GM23338 (cell line): ENCODE results near the gene APAF1. TPM values are rescaled to one million over a fixed set of nuclear protein-coding genes. Genes with fewer than 3 reads are reported as not detected.

Experiments used
- ATAC-seq: fragments of 200-7000 bp; cut with Tn5 transposase; 3 replicates; pipeline ENCODE4 v1.9.1; 2020
- DNase-seq: peaks from one replicate; pipeline ENCODE4 v3.0.0-alpha.2; 2015; ENCODE audit warnings: low spot score
- H2AFZ ChIP-seq: fragments of 200-600 bp; sonication (generic); 2 replicates; pipeline ENCODE4 v1.8.0; 2016; ENCODE audit warnings: antibody characterized with exemption, mild to moderate bottlenecking, moderate library complexity
- H3F3A ChIP-seq: fragments of 200-600 bp; sonication (generic); replicated peaks from 2 replicates; pipeline ENCODE4 v1.8.0; 2017; ENCODE audit warnings: antibody characterized with exemption, mixed run types, low read depth
- H3K27ac ChIP-seq: fragments of 200-600 bp; sonication (generic); 2 replicates; pipeline ENCODE4 v1.6.1; 2016; ENCODE audit warnings: low read depth
- H3K27me3 ChIP-seq: fragments of 200-600 bp; sonication (generic); 2 replicates; pipeline ENCODE4 v1.8.0; 2016; ENCODE audit warnings: mild to moderate bottlenecking, mixed run types, moderate library complexity; ENCODE audit not compliant: insufficient read depth
- H3K36me3 ChIP-seq: fragments of 200-600 bp; sonication (generic); 2 replicates; pipeline ENCODE4 v1.8.0; 2016; ENCODE audit warnings: mild to moderate bottlenecking; ENCODE audit not compliant: insufficient read depth
- H3K4me1 ChIP-seq: fragments of 200-600 bp; sonication (generic); 2 replicates; pipeline ENCODE4 v1.8.0; 2016; ENCODE audit warnings: mild to moderate bottlenecking, moderate library complexity; ENCODE audit not compliant: insufficient read depth
- H3K4me2 ChIP-seq: fragments of 200-600 bp; sonication (generic); 2 replicates; pipeline ENCODE4 v1.7.1; 2017; ENCODE audit warnings: mixed run types
- H3K4me3 ChIP-seq: fragments of 200-600 bp; sonication (generic); 2 replicates; pipeline ENCODE4 v1.6.1; 2016; ENCODE audit warnings: mixed run types
- H3K79me2 ChIP-seq: fragments of 200-600 bp; sonication (generic); replicated peaks from 2 replicates; pipeline ENCODE4 v1.8.0; 2017; ENCODE audit warnings: mild to moderate bottlenecking; ENCODE audit not compliant: insufficient read depth
- H3K9me2 ChIP-seq: fragments of 200-600 bp; sonication (generic); 2 replicates; pipeline ENCODE4 v1.8.0; 2017; ENCODE audit not compliant: insufficient read depth
- H4K20me1 ChIP-seq: fragments of 200-600 bp; sonication (generic); replicated peaks from 2 replicates; pipeline ENCODE4 v1.8.0; 2017; ENCODE audit warnings: mild to moderate bottlenecking; ENCODE audit not compliant: insufficient read depth
- H3K27ac Mint-ChIP-seq: 2 replicates; pipeline ENCODE4 v1.8.0; 2020; ENCODE audit warnings: inconsistent platforms, mild to moderate bottlenecking, moderate library complexity, mixed read lengths
- H3K27me3 Mint-ChIP-seq: 3 replicates; pipeline ENCODE4 v1.8.0; 2022; ENCODE audit warnings: low read depth, mild to moderate bottlenecking, moderate library complexity, mixed read lengths, inconsistent platforms; ENCODE audit not compliant: insufficient read depth, poor library complexity
- H3K36me3 Mint-ChIP-seq: 3 replicates; pipeline ENCODE4 v1.8.0; 2021; ENCODE audit warnings: low read depth, mild to moderate bottlenecking, inconsistent platforms, moderate library complexity, mixed read lengths
- H3K4me1 Mint-ChIP-seq: 3 replicates; pipeline ENCODE4 v1.8.0; 2020; ENCODE audit warnings: mild to moderate bottlenecking, inconsistent platforms, mixed read lengths
- H3K4me3 Mint-ChIP-seq: 3 replicates; pipeline ENCODE4 v1.8.0; 2021; ENCODE audit warnings: moderate library complexity, mild to moderate bottlenecking, inconsistent platforms, mixed read lengths
- H3K9me3 Mint-ChIP-seq: 3 replicates; pipeline ENCODE4 v1.8.0; 2020; ENCODE audit warnings: moderate library complexity, mild to moderate bottlenecking, inconsistent platforms, mixed read lengths
- CREB1 ChIP-seq: fragments of 250-450 bp; sonication (Bioruptor Pico); IDR thresholded peaks from 2 replicates; pipeline ENCODE4 v1.5.0; 2020; ENCODE audit warnings: low read depth, mild to moderate bottlenecking, moderate library complexity
- EZH2 ChIP-seq: fragments of 200-600 bp; sonication (generic); IDR thresholded peaks from one replicate; pipeline ENCODE4 v1.8.0; 2017; ENCODE audit warnings: antibody characterized with exemption, mild to moderate bottlenecking, low read depth; ENCODE audit not compliant: unreplicated experiment
- EZH2phosphoT487 ChIP-seq: fragments of 200-600 bp; sonication (generic); IDR thresholded peaks from one replicate; pipeline ENCODE4 v1.8.1; 2018; ENCODE audit warnings: antibody characterized with exemption; ENCODE audit not compliant: unreplicated experiment
- JUNB ChIP-seq: IDR thresholded peaks from one replicate; pipeline ENCODE4 v1.6.1; 2016; ENCODE audit warnings: antibody characterized with exemption; ENCODE audit not compliant: unreplicated experiment
- NANOG ChIP-seq: IDR thresholded peaks from 2 replicates; pipeline ENCODE4 v1.6.1; 2016; ENCODE audit warnings: antibody characterized with exemption, borderline replicate concordance
- POLR2AphosphoS5 ChIP-seq: IDR thresholded peaks from 2 replicates; pipeline ENCODE4 v1.6.1; 2016; ENCODE audit warnings: antibody characterized with exemption, low read depth
- STAT1 ChIP-seq: IDR thresholded peaks from one replicate; pipeline ENCODE4 v1.6.1; 2016; ENCODE audit warnings: antibody characterized with exemption; ENCODE audit not compliant: unreplicated experiment
- ZNF114 ChIP-seq: fragments of 250-450 bp; sonication (Bioruptor Pico); IDR thresholded peaks from 2 replicates; pipeline ENCODE4 v1.5.0; 2020; ENCODE audit warnings: mild to moderate bottlenecking, moderate library complexity
- ZNF331 ChIP-seq: fragments of 250-450 bp; sonication (Bioruptor Pico); IDR thresholded peaks from 2 replicates; pipeline ENCODE4 v1.5.0; 2020; ENCODE audit warnings: low read depth, mild to moderate bottlenecking, moderate library complexity
- polyA plus RNA-seq: library from polyadenylated mRNA; unstranded; fragments of >200 nt; fragmentation: Nextera tagmentation; extraction: Ambion mirVana; gene quantifications from 2 replicates; pipeline ENCODE4 v1.2.1, GENCODE V29; 2016
- total RNA-seq: library from RNA; depleted of rRNA; stranded (reverse); fragments of >200 nt; shearing (Covaris generic); gene quantifications from 2 replicates; pipeline ENCODE4 v1.2.3, GENCODE V29; 2014
- TF ChIP-seq, protein P1 (sequence below): fragments of 250-450 bp; sonication (Bioruptor Pico); IDR thresholded peaks from 2 replicates; pipeline ENCODE4 v1.5.0; 2020; ENCODE audit warnings: mild to moderate bottlenecking, moderate library complexity
- TF ChIP-seq, protein P2 (sequence below), 2 experiments: fragments of 200-600 bp in 1 of 2; sonication (generic) in 1 of 2; conservative IDR thresholded peaks; 2 replicates each; pipeline versions ENCODE4 v1.5.1 to v1.6.1; 2016 to 2017; ENCODE audit warnings: antibody characterized with exemption in 2 of 2, low read depth in 2 of 2, mild to moderate bottlenecking in 2 of 2, moderate library complexity in 1 of 2
- TF ChIP-seq, protein P3 (sequence below): IDR thresholded peaks from 2 replicates; pipeline ENCODE4 v1.6.1; 2016; ENCODE audit warnings: antibody characterized with exemption
- TF ChIP-seq, protein P4 (sequence below): IDR thresholded peaks from one replicate; pipeline ENCODE4 v1.6.1; 2018; ENCODE audit warnings: antibody characterized with exemption; ENCODE audit not compliant: unreplicated experiment

Gene APAF1
- total and polyA plus RNA-seq, 2 experiments from 2014 or later, result 12.0 to 31.2 TPM

DNA sequence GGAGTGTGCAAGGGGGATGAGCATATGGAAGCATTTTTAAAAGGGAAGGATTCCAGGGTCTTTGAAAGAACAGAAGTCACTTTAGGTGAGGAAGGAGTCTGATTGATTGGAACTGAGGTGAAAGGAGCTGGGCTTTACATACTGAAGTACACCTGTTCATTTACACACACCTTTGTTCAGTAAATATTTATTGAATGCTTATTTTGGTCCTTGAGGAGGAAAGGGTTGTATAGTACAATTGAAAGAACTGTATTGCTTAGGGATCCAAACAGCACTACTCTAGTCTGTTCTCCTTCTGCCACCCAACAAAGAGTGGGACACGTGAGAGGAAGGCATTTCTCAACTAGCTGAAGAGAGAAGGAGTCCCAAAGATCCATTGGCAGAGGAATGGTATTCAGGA lies 63.9 kb downstream of the APAF1 start:
- H3K79me2 ChIP-seq, result no peaks in the 10 kb centered on the region
- Mint-ChIP-seq H3K9me3 (no peaks in the 10 kb centered on the region), H3K27ac (no peak overlapping the region), H3K27me3 (no peaks in the 10 kb centered on the region), H3K4me3 (no peak overlapping the region), H3K36me3 (no peaks in the 10 kb centered on the region), H3K4me1 (no peaks in the 10 kb centered on the region)
- ATAC-seq (no peak), DNase-seq (no peak)
- no peaks in the 10 kb centered on the region for H3F3A ChIP-seq
- H3K4me3 ChIP-seq, result no peak overlapping the region
- TF ChIP-seq POLR2AphosphoS5, result no peak
- no peak for TF ChIP-seq CREB1
- TF ChIP-seq ZNF331 (CRISPR knock-in tag), result no peak
- no peak for TF ChIP-seq JUNB
- TF ChIP-seq, protein P1, sequence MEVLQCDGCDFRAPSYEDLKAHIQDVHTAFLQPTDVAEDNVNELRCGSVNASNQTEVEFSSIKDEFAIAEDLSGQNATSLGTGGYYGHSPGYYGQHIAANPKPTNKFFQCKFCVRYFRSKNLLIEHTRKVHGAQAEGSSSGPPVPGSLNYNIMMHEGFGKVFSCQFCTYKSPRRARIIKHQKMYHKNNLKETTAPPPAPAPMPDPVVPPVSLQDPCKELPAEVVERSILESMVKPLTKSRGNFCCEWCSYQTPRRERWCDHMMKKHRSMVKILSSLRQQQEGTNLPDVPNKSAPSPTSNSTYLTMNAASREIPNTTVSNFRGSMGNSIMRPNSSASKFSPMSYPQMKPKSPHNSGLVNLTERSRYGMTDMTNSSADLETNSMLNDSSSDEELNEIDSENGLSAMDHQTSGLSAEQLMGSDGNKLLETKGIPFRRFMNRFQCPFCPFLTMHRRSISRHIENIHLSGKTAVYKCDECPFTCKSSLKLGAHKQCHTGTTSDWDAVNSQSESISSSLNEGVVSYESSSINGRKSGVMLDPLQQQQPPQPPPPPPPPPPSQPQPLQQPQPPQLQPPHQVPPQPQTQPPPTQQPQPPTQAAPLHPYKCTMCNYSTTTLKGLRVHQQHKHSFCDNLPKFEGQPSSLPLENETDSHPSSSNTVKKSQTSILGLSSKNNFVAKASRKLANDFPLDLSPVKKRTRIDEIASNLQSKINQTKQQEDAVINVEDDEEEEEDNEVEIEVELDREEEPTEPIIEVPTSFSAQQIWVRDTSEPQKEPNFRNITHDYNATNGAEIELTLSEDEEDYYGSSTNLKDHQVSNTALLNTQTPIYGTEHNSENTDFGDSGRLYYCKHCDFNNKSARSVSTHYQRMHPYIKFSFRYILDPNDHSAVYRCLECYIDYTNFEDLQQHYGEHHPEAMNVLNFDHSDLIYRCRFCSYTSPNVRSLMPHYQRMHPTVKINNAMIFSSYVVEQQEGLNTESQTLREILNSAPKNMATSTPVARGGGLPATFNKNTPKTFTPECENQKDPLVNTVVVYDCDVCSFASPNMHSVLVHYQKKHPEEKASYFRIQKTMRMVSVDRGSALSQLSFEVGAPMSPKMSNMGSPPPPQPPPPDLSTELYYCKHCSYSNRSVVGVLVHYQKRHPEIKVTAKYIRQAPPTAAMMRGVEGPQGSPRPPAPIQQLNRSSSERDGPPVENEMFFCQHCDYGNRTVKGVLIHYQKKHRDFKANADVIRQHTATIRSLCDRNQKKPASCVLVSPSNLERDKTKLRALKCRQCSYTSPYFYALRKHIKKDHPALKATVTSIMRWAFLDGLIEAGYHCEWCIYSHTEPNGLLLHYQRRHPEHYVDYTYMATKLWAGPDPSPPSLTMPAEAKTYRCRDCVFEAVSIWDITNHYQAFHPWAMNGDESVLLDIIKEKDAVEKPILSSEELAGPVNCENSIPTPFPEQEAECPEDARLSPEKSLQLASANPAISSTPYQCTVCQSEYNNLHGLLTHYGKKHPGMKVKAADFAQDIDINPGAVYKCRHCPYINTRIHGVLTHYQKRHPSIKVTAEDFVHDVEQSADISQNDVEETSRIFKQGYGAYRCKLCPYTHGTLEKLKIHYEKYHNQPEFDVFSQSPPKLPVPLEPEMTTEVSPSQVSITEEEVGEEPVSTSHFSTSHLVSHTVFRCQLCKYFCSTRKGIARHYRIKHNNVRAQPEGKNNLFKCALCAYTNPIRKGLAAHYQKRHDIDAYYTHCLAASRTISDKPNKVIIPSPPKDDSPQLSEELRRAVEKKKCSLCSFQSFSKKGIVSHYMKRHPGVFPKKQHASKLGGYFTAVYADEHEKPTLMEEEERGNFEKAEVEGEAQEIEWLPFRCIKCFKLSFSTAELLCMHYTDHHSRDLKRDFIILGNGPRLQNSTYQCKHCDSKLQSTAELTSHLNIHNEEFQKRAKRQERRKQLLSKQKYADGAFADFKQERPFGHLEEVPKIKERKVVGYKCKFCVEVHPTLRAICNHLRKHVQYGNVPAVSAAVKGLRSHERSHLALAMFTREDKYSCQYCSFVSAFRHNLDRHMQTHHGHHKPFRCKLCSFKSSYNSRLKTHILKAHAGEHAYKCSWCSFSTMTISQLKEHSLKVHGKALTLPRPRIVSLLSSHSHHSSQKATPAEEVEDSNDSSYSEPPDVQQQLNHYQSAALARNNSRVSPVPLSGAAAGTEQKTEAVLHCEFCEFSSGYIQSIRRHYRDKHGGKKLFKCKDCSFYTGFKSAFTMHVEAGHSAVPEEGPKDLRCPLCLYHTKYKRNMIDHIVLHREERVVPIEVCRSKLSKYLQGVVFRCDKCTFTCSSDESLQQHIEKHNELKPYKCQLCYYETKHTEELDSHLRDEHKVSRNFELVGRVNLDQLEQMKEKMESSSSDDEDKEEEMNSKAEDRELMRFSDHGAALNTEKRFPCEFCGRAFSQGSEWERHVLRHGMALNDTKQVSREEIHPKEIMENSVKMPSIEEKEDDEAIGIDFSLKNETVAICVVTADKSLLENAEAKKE, result no peak
- TF ChIP-seq EZH2phosphoT487, result no peak
- TF ChIP-seq EZH2, result no peak
- TF ChIP-seq NANOG, result no peak
- TF ChIP-seq, protein P2, sequence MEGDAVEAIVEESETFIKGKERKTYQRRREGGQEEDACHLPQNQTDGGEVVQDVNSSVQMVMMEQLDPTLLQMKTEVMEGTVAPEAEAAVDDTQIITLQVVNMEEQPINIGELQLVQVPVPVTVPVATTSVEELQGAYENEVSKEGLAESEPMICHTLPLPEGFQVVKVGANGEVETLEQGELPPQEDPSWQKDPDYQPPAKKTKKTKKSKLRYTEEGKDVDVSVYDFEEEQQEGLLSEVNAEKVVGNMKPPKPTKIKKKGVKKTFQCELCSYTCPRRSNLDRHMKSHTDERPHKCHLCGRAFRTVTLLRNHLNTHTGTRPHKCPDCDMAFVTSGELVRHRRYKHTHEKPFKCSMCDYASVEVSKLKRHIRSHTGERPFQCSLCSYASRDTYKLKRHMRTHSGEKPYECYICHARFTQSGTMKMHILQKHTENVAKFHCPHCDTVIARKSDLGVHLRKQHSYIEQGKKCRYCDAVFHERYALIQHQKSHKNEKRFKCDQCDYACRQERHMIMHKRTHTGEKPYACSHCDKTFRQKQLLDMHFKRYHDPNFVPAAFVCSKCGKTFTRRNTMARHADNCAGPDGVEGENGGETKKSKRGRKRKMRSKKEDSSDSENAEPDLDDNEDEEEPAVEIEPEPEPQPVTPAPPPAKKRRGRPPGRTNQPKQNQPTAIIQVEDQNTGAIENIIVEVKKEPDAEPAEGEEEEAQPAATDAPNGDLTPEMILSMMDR (conservative IDR thresholded peaks at IDR 0.05; ENCODE audit: low read depth in 2 of 2), result no peak
- no peak for TF ChIP-seq ZNF114 (CRISPR knock-in tag)
- no peak for TF ChIP-seq STAT1
- TF ChIP-seq, protein P3, sequence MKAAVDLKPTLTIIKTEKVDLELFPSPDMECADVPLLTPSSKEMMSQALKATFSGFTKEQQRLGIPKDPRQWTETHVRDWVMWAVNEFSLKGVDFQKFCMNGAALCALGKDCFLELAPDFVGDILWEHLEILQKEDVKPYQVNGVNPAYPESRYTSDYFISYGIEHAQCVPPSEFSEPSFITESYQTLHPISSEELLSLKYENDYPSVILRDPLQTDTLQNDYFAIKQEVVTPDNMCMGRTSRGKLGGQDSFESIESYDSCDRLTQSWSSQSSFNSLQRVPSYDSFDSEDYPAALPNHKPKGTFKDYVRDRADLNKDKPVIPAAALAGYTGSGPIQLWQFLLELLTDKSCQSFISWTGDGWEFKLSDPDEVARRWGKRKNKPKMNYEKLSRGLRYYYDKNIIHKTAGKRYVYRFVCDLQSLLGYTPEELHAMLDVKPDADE, result no peak
- TF ChIP-seq, protein P4, sequence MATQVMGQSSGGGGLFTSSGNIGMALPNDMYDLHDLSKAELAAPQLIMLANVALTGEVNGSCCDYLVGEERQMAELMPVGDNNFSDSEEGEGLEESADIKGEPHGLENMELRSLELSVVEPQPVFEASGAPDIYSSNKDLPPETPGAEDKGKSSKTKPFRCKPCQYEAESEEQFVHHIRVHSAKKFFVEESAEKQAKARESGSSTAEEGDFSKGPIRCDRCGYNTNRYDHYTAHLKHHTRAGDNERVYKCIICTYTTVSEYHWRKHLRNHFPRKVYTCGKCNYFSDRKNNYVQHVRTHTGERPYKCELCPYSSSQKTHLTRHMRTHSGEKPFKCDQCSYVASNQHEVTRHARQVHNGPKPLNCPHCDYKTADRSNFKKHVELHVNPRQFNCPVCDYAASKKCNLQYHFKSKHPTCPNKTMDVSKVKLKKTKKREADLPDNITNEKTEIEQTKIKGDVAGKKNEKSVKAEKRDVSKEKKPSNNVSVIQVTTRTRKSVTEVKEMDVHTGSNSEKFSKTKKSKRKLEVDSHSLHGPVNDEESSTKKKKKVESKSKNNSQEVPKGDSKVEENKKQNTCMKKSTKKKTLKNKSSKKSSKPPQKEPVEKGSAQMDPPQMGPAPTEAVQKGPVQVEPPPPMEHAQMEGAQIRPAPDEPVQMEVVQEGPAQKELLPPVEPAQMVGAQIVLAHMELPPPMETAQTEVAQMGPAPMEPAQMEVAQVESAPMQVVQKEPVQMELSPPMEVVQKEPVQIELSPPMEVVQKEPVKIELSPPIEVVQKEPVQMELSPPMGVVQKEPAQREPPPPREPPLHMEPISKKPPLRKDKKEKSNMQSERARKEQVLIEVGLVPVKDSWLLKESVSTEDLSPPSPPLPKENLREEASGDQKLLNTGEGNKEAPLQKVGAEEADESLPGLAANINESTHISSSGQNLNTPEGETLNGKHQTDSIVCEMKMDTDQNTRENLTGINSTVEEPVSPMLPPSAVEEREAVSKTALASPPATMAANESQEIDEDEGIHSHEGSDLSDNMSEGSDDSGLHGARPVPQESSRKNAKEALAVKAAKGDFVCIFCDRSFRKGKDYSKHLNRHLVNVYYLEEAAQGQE, result no peak
- H3K4me1 ChIP-seq, result no peaks in the 10 kb centered on the region
- no peaks in the 10 kb centered on the region; the same call in 1 of the 2 replicates for H4K20me1 ChIP-seq
- no peak overlapping the region for H3K4me2 ChIP-seq
- H2AFZ ChIP-seq, result no peak overlapping the region
- H3K36me3 ChIP-seq, result peaks cover 7% of the 10 kb centered on the region
- H3K27ac ChIP-seq, result no peak overlapping the region
- no peaks in the 10 kb centered on the region for H3K27me3 ChIP-seq
- no peaks in the 10 kb centered on the region for H3K9me2 ChIP-seq
